Gastrocnemius medialis (tissue), 4 donors: ENCODE data around the gene ZNF445. TPM values are rescaled to one million over a fixed set of nuclear protein-coding genes. Genes with fewer than 3 reads are reported as not detected.

ENCODE experiments used
- ATAC-seq, 2 donors: fragments of 150-250 bp; one replicate each; pipeline ENCODE4 v1.9.1; 2016
- DNase-seq, 2 donors: peaks; one replicate each; pipeline ENCODE4 v3.0.0-alpha.2; 2019
- H3K27ac ChIP-seq, 4 donors: fragments of 200-600 bp; sonication (generic); 1 replicate in 1 of 4; 2 replicates in 3 of 4; pipeline ENCODE4 v1.5.1; 2016 to 2018; ENCODE audit warnings: mild to moderate bottlenecking in 2 of 4, moderate library complexity in 1 of 4
- H3K27me3 ChIP-seq, 3 donors: fragments of 200-600 bp; sonication (generic) in 2 of 3; 1 replicate in 1 of 3; 2 replicates in 2 of 3; pipeline versions ENCODE4 v1.5.1 to v1.6.0; 2016 to 2019; ENCODE audit warnings: mild to moderate bottlenecking in 1 of 3, moderate library complexity in 1 of 3
- H3K36me3 ChIP-seq, 2 donors: fragments of 200-600 bp; sonication (generic) in 1 of 2; one replicate each; pipeline ENCODE4 v1.5.1; 2017 to 2018
- H3K4me1 ChIP-seq, 2 donors: fragments of 200-600 bp; sonication (generic) in 1 of 2; one replicate each; pipeline ENCODE4 v1.5.1; 2016 to 2017; ENCODE audit warnings: mild to moderate bottlenecking in 2 of 2
- H3K4me3 ChIP-seq, 4 donors: fragments of 200-600 bp; sonication (generic) in 3 of 4; 1 replicate in 1 of 4; 2 replicates in 3 of 4; pipeline ENCODE4 v1.5.1; 2016 to 2019; ENCODE audit warnings: mild to moderate bottlenecking in 2 of 4
- H3K9me3 ChIP-seq, 3 donors: fragments of 200-600 bp; sonication (generic) in 2 of 3; 1 replicate in 1 of 3; 2 replicates in 2 of 3; pipeline ENCODE4 v1.5.1; 2016 to 2019
- CTCF ChIP-seq, 5 experiments: fragments of 450-650 bp in 3 of 5; fragments of 200-600 bp in 2 of 5; sonication (generic) in 2 of 5; IDR thresholded peaks in 4 of 5; conservative IDR thresholded peaks in 1 of 5; 1 replicate in 4 of 5; 2 replicates in 1 of 5; pipeline ENCODE4 v1.5.1; 2016 to 2019; ENCODE audit warnings: antibody characterized with exemption in 5 of 5, mild to moderate bottlenecking in 3 of 5, moderate library complexity in 3 of 5
- POLR2A ChIP-seq, 2 donors: fragments of 450-650 bp; IDR thresholded peaks; one replicate each; pipeline ENCODE4 v1.6.1; 2017; ENCODE audit warnings: antibody characterized with exemption in 2 of 2, mild to moderate bottlenecking in 2 of 2, moderate library complexity in 2 of 2
- in situ Hi-C, 4 donors: fragments of 200-750 bp; cut with MboI; loops; one replicate each; pipeline versions ENCODE4 v1.15.0 to v1.8.0; 2017; ENCODE audit warnings: low sequenced_read_pairs in 4 of 4
- intact Hi-C: fragments of 100-400 bp; cut with DNase I; formaldehyde crosslinking; loops from one replicate; pipeline ENCODE4 v1.15.1; 2023; ENCODE audit warnings: low total_unique reads
- total RNA-seq, 4 donors: library from RNA; depleted of rRNA; stranded (reverse); fragments of >200 nt; gene quantifications; one replicate each; pipeline versions ENCODE4 v1.1.0 to v1.2.3, GENCODE V29; 2016

The ZNF445 gene
- total RNA-seq, 4 donors from 2014 or later = 3.6 to 6.2 (median 3.8) TPM

GRCh38 chr3:44510000-44510368 is 32.5 kb upstream of the ZNF445 start:
- ATAC-seq = no peak
- peaks cover 13 to 15% of the 10 kb centered on the region in 2 donors for H3K4me1 ChIP-seq
- no peaks in the 10 kb centered on the region for H3K27me3 ChIP-seq
- peak overlapping the region; percentile 64 to 83 (median 77) for H3K4me3 ChIP-seq
- H3K9me3 ChIP-seq = no peaks in the 10 kb centered on the region
- in situ Hi-C loops (loop anchor here in 1 of 4 donors (25.0 kb wide), 1 partner anchor 173 kb away; the partner anchor contains the start of gene TCAIM), intact Hi-C loops (loop anchor here (1.0 to 5.0 kb wide), 4 partner anchors 33 to 188 kb away; partner anchors contain the start of genes TCAIM and ZNF445)
- TF ChIP-seq POLR2A (IDR thresholded peaks at IDR 0.05) (no peak), CTCF (IDR thresholded peaks at IDR 0.05 in 4 of 5, conservative IDR thresholded peaks at IDR 0.05 in 1 of 5) (no peak)
- peak overlapping the region; percentile 88 to 91 (median 89) for H3K27ac ChIP-seq
- no peak for DNase-seq
- peaks cover 0 to 7% of the 10 kb centered on the region in 2 donors for H3K36me3 ChIP-seq

GRCh38 chr3:44509393-44509921 is 32.0 kb upstream of the ZNF445 start:
- Histone ChIP-seq H3K27ac (peak overlapping the region; percentile 88 to 91 (median 89)), H3K4me3 (peak overlapping the region; percentile 64 to 83 (median 77)), H3K4me1 (peaks cover 13 to 15% of the 10 kb centered on the region in 2 donors), H3K36me3 (peaks cover 0 to 7% of the 10 kb centered on the region in 2 donors), H3K9me3 (no peaks in the 10 kb centered on the region), H3K27me3 (no peaks in the 10 kb centered on the region)
- in situ Hi-C loops = loop anchor here in 1 of 4 donors (25.0 kb wide), 1 partner anchor 172 kb away; the partner anchor contains the start of gene TCAIM
- DNase-seq = peak in 1 of 2 donors; percentile 15
- TF ChIP-seq POLR2A (IDR thresholded peaks at IDR 0.05) (no peak), CTCF (IDR thresholded peaks at IDR 0.05 in 4 of 5, conservative IDR thresholded peaks at IDR 0.05 in 1 of 5) (no peak)
- intact Hi-C loops = loop anchor here (5.0 kb wide), 1 partner anchor 187 kb away; no protein-coding TSS in a partner anchor
- ATAC-seq = no peak

- DNase-seq = no peak
- in situ Hi-C loops = loop anchor here in 1 of 4 donors (25.0 kb wide), 1 partner anchor 170 kb away; the partner anchor contains the start of gene TCAIM
- intact Hi-C loops = loop anchor here (5.0 kb wide), 1 partner anchor 185 kb away; no protein-coding TSS in a partner anchor
- Histone ChIP-seq H3K4me3 (no peak overlapping the region), H3K9me3 (no peaks in the 10 kb centered on the region), H3K4me1 (peaks cover 13 to 15% of the 10 kb centered on the region in 2 donors), H3K27me3 (no peaks in the 10 kb centered on the region), H3K36me3 (peaks cover 0 to 9% of the 10 kb centered on the region in 2 donors), H3K27ac (no peak overlapping the region)
- no peak for ATAC-seq
- TF ChIP-seq CTCF (IDR thresholded peaks at IDR 0.05 in 4 of 5, conservative IDR thresholded peaks at IDR 0.05 in 1 of 5) (no peak), POLR2A (IDR thresholded peaks at IDR 0.05) (no peak)
These were observed 29.5 kb upstream of the ZNF445 start for GRCh38 chr3:44506961-44507360.

GRCh38 chr3:44506556-44506955 is 29.1 kb upstream of the ZNF445 start:
- H3K4me3 ChIP-seq = no peak overlapping the region
- peaks cover 11 to 15% of the 10 kb centered on the region in 2 donors for H3K4me1 ChIP-seq
- no peak overlapping the region for H3K27ac ChIP-seq
- H3K9me3 ChIP-seq = no peaks in the 10 kb centered on the region
- peaks cover 0 to 13% of the 10 kb centered on the region in 2 donors for H3K36me3 ChIP-seq
- DNase-seq = no peak
- ATAC-seq = no peak
- H3K27me3 ChIP-seq = no peaks in the 10 kb centered on the region
- TF ChIP-seq CTCF (IDR thresholded peaks at IDR 0.05 in 4 of 5, conservative IDR thresholded peaks at IDR 0.05 in 1 of 5) (no peak), POLR2A (IDR thresholded peaks at IDR 0.05) (no peak)
- in situ Hi-C loops (loop anchor here in 1 of 4 donors (25.0 kb wide), 1 partner anchor 169 kb away; the partner anchor contains the start of gene TCAIM), intact Hi-C loops (loop anchor here (5.0 kb wide), 1 partner anchor 184 kb away; no protein-coding TSS in a partner anchor)
